Measurements from ENCODE around the gene CPSF7.
"Not testable (repeated sequence)": the region's sequence is repeated elsewhere in the genome, so short reads cannot be mapped to it uniquely, and the experiment has no call there.

CPSF7 gene

DNA sequence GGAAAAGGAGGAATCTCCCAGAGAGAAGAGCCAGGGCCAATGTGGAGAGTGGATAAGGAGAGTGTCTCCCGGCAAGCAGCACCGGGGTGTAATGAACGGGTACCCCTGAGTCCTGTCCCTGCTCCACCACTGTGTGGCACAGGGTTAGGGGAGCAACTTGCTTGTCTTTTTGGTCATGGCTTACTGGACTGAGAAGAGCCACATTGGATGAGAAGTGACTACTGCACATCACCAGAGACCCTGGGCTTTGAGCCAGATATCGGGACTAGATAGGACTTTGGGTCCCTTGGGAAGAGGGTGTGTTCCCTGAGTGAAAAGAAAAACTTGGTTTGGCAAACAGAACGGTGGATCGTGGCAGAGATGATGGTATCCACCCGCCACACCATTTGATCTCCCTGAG, 24.7 kb upstream of the CPSF7 start:
- Histone ChIP-seq H3K9ac (ENCODE audit: low read depth, low read length) (no peak overlapping the region), H3K4me1 (ENCODE audit: insufficient read depth, low read length) (no peaks in the 10 kb centered on the region), H3K36me3 (ENCODE audit: insufficient read depth, low read length) (peaks cover 3% of the 10 kb centered on the region; the same call in 1 of the 2 replicates), H3K9me3 (ENCODE audit: control insufficient read depth, insufficient read depth, low read length) (no peaks in the 10 kb centered on the region)

DNA sequence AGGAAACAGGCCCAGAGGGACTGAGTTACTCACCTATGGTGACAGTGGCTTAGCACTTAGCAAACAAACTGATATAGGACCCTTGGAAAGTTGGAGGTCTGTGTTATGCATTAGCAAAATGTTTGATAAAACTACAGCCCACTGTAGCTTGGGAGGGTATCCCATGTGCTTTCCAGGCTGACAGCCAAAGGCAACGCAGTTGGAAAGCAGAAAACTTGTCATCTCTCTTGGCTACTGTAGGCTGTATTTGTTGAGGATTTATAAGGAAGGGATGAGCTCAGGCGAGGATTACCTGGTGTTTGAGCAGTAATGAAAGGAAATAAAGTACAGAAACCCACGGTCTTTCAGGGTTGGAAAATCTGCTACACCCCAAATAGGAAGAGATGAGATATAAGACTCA, 23.9 kb upstream of the CPSF7 start:
- Histone ChIP-seq H3K36me3 (ENCODE audit: insufficient read depth, low read length) (peaks cover 5% of the 10 kb centered on the region; the same call in 1 of the 2 replicates), H3K9me3 (ENCODE audit: control insufficient read depth, insufficient read depth, low read length) (no peaks in the 10 kb centered on the region), H3K9ac (ENCODE audit: low read depth, low read length) (no peak overlapping the region), H3K4me1 (ENCODE audit: insufficient read depth, low read length) (no peaks in the 10 kb centered on the region)

DNA sequence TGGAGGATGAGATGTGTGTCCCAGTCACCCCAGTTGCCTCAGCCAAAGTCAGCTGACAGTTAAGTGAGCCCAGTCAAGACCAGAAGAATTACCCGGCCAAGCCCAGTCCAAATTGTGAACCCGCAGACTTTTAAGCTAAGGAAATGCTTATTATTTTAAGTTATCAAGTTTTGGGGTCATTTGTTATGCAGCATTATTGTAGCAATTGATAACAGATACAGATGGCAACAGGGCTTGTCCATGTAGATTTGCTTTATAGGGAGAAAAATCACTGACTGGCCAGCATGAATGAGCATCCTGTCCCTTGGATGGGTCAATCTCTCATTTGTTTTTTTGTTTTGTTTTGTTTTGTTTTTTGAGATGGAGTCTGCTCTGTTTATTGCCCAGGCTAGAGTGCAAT, 23.1 kb upstream of the CPSF7 start:
- H3K4me1 ChIP-seq (ENCODE audit: insufficient read depth, low read length): no peaks in the 10 kb centered on the region
- no peaks in the 10 kb centered on the region for H3K9me3 ChIP-seq (ENCODE audit: control insufficient read depth, insufficient read depth, low read length)
- peaks cover 12% of the 10 kb centered on the region; the same call in 1 of the 2 replicates for H3K36me3 ChIP-seq (ENCODE audit: insufficient read depth, low read length)
- no peak overlapping the region for H3K9ac ChIP-seq (ENCODE audit: low read depth, low read length)

DNA sequence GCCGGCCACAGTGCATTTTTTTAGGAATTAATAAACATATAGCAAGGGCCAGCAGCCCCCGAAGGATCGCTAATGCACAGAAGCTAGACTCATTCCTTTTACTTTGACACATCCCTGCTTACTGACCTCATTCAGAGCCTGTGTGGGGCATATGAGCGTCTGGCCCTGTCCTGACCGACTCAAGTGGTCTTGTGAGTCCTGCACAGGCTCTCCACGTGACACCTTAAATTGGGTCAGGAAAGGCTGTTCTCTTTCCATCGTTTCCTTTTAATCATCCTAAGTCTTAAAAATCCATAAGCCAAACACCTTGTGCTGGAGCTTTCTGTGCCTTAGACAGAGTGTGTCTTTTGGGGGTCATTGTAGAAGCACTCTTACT, 18.8 kb upstream of the CPSF7 start:
- no peak overlapping the region for H3K9ac ChIP-seq (ENCODE audit: low read depth, low read length)
- H3K36me3 ChIP-seq (ENCODE audit: insufficient read depth, low read length): peaks cover 23% of the 10 kb centered on the region; the same call in 1 of the 2 replicates
- H3K9me3 ChIP-seq (ENCODE audit: control insufficient read depth, insufficient read depth, low read length): no peaks in the 10 kb centered on the region
- peaks cover 4% of the 10 kb centered on the region; the same call in 1 of the 2 replicates for H3K4me1 ChIP-seq (ENCODE audit: insufficient read depth, low read length)

DNA sequence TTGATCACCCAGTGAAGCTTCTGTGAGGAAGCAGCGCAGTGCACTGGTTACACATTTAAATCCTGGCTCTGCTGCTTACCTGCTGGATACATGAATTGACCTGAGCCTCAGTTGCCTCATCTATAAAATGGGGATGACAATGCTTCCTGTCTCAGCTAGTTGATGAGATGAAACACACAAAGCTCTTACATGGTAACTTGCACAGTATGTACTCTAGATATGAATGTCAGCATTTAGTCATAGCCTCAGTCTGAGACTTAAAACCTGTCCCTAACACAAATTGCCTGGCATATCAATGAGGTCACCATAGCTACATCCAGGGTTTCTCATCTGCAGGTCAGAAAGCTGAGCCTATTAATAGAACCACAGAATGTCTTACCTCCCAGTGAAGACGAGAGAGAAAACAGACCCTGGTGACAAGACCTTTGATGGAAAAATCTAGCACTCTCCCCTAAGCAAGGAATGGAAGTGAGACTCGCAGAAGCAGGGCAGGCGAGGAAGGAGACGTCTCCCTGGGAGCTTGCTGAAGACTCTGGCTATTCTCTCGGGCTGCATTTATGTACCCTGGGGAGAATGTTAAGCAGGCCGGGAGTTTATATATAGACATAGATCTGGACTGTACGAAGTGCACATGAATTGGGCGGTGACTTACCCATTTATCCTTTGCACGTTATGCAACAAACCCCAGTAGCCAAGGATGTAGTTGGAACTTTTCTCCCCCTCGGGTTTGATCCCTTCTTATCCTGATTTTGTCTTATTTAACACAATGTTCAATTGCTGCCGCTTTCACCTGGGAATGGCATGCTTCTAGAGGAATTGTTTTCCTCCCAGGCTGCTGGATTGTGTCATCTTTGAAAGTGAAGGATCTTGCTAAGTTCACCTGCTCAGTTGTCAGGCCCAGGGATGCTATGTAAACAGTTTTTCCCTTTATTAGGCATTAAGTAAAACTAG, 18.1 kb upstream of the CPSF7 start:
- Histone ChIP-seq H3K9ac (ENCODE audit: low read depth, low read length) (no peak overlapping the region), H3K4me1 (ENCODE audit: insufficient read depth, low read length) (peaks cover 4% of the 10 kb centered on the region; the same call in 1 of the 2 replicates), H3K36me3 (ENCODE audit: insufficient read depth, low read length) (peaks cover 23% of the 10 kb centered on the region; the same call in 1 of the 2 replicates), H3K9me3 (ENCODE audit: control insufficient read depth, insufficient read depth, low read length) (no peaks in the 10 kb centered on the region)

DNA sequence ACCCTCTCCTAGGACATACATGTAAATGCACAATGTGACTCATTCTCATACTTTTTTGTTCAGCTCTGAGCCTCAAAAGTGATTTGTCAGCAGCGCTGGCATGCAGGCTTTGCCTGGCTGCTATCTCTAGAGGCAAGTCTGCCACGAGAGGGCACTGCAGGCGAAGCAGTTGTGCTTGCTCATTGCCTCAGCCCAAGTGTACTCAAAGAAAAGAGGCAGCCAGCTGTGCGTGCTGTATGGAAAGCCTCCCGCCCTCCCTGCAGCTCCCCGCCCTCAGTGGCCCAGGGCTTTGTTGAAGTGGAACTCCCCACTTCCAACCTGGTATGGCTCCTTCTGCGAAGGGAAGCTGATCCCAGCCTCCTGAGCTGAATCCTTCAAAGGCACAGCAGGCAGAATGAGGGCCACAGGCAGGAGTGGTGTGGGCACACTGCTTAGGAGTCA, 16.5 kb upstream of the CPSF7 start:
- H3K9ac ChIP-seq (ENCODE audit: low read depth, low read length): no peak overlapping the region
- peaks cover 23% of the 10 kb centered on the region; the same call in 1 of the 2 replicates for H3K36me3 ChIP-seq (ENCODE audit: insufficient read depth, low read length)
- H3K4me1 ChIP-seq (ENCODE audit: insufficient read depth, low read length): peaks cover 4% of the 10 kb centered on the region; the same call in 1 of the 2 replicates
- no peaks in the 10 kb centered on the region for H3K9me3 ChIP-seq (ENCODE audit: control insufficient read depth, insufficient read depth, low read length)

DNA sequence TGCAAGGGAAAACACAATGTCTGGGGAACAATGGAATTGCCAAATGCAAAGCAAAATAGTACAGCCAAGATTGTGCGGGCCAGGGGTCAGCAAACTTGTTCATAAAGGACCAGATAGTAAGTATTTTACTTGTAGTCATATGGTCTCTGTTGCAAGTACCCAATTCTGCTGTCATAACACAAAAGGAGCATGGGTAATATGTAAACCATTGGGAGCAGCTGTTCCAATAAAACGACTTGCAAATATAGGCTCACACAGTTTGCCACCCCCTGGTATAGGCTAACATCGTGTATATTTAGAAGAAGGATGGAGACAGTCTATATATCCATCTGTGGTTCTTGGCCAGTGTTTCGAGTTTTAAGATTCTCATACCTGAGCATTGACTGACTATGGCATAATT, 15.7 kb upstream of the CPSF7 start:
- no peaks in the 10 kb centered on the region for H3K9me3 ChIP-seq (ENCODE audit: control insufficient read depth, insufficient read depth, low read length)
- peaks cover 4% of the 10 kb centered on the region; the same call in 1 of the 2 replicates for H3K4me1 ChIP-seq (ENCODE audit: insufficient read depth, low read length)
- H3K36me3 ChIP-seq (ENCODE audit: insufficient read depth, low read length): peaks cover 23% of the 10 kb centered on the region; the same call in 1 of the 2 replicates
- H3K9ac ChIP-seq (ENCODE audit: low read depth, low read length): no peak overlapping the region

DNA sequence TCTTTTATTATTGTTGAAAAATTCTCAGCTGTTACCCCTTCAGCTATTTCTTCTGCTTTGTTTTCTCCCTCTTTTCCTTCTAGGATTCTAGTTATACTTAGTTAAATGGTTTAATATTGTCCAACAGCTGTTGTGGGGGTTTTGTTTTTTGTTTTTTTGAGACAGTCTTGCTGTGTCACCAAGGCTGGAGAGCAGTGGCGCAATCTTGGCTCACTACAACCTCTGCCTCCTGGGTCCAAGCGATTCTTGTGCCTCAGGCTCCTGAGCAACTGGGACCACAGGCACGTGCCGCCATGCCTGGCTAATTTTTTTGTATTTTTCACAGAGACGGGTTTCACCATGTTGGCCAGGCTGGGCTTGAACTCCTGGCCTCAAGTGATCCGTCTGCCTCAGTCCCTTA, 12.8 kb upstream of the CPSF7 start:
- peaks cover 29% of the 10 kb centered on the region for H3K36me3 ChIP-seq (ENCODE audit: insufficient read depth, low read length)

DNA sequence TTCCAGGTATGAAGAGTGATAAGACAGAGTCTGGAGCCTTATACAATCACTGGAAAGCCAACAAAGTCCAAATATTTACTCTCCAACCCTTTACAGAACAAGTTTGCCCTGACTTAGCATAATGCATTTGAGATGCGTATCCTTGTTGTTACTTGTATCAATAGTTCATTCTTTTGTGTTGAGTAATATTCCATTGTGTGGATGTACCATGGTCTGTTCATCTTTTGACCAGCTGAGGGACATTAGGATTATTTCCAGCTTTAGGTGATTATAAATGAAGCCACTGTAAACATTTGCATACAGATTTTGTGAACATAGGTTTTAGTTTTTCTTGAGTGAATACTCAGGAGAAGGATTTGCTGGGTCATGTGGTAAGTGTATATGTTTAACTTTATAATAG, 9.8 kb upstream of the CPSF7 start:
- no peaks in the 10 kb centered on the region for H3K9me3 ChIP-seq (ENCODE audit: control insufficient read depth, insufficient read depth, low read length)
- H3K36me3 ChIP-seq (ENCODE audit: insufficient read depth, low read length): peaks cover 29% of the 10 kb centered on the region
- H3K4me1 ChIP-seq (ENCODE audit: insufficient read depth, low read length): no peaks in the 10 kb centered on the region
- H3K9ac ChIP-seq (ENCODE audit: low read depth, low read length): no peak overlapping the region

More for the DNA sequence above, 12.8 kb upstream of the CPSF7 start:
- Histone ChIP-seq H3K9ac (ENCODE audit: low read depth, low read length) (no peak overlapping the region), H3K9me3 (ENCODE audit: control insufficient read depth, insufficient read depth, low read length) (no peaks in the 10 kb centered on the region), H3K4me1 (ENCODE audit: insufficient read depth, low read length) (peaks cover 4% of the 10 kb centered on the region; the same call in 1 of the 2 replicates)

DNA sequence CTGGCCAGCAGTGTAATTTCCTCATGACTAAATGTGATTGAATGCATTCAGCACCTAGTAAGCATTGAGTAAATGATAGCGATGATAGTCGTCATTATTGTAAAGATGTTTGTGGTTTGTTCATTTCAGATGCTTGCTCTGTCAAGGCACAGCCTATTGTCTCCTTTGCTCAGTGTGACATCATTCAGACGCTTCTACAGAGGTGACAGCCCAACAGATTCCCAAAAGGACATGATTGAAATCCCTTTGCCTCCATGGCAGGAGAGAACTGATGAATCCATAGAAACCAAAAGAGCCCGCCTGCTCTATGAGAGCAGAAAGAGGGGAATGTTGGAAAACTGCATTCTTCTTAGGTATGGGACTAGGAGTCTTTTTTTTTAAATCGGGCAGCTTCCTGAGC, 7.7 kb upstream of the CPSF7 start:
- no peaks in the 10 kb centered on the region for H3K9me3 ChIP-seq (ENCODE audit: control insufficient read depth, insufficient read depth, low read length)
- H3K36me3 ChIP-seq (ENCODE audit: insufficient read depth, low read length): peaks cover 29% of the 10 kb centered on the region
- no peak overlapping the region for H3K9ac ChIP-seq (ENCODE audit: low read depth, low read length)
- H3K4me1 ChIP-seq (ENCODE audit: insufficient read depth, low read length): no peaks in the 10 kb centered on the region

DNA sequence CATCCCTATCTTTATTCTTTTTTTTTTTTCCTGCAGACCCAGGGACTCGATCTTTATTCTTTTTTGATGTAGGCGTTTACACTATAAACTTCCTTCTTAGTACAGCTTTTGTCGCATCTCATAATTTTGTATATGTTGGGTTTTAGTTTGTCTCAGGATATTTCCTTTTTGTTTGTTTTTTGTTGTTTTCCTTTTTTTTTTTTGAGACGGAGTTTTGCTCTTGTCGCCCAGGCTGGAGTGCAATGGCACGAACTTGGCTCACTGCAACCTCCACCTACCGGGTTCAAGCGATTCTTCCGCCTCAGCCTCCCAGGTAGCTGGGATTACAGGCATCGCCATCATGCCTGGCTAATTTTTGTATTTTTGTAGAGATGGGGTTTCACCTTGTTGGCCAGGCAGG, 1.1 kb upstream of the CPSF7 start:
- peaks cover 20% of the 10 kb centered on the region for H3K36me3 ChIP-seq (ENCODE audit: insufficient read depth, low read length)
- H3K4me1 ChIP-seq (ENCODE audit: insufficient read depth, low read length); H3K9me3 ChIP-seq (ENCODE audit: control insufficient read depth, insufficient read depth, low read length): not testable (repeated sequence)
- peak overlapping the region; percentile 86 for H3K9ac ChIP-seq (ENCODE audit: low read depth, low read length)

DNA sequence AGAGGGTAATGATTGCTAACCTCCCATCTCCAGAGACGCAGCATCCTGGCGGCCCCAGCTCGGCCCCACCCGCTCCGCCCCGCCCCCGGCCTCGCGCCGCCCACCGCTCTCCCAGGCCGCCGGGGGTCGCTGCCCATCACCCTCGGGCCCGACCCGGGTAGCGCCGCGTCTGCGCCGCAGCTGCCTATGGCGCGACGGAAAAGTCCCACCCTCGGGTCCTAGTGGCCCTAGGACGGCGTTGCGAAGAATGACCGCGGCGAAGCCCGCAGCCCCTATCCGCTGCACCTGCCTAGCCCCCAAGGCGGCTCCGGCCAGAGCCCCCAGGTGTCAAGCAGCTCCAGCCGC, 457 bp downstream of the CPSF7 start:
- Histone ChIP-seq H3K36me3 (ENCODE audit: insufficient read depth, low read length) (peaks cover 24% of the 10 kb centered on the region), H3K9me3 (ENCODE audit: control insufficient read depth, insufficient read depth, low read length) (no peaks in the 10 kb centered on the region), H3K9ac (ENCODE audit: low read depth, low read length) (peak overlapping the region; percentile 86), H3K4me1 (ENCODE audit: insufficient read depth, low read length) (no peaks in the 10 kb centered on the region)

DNA sequence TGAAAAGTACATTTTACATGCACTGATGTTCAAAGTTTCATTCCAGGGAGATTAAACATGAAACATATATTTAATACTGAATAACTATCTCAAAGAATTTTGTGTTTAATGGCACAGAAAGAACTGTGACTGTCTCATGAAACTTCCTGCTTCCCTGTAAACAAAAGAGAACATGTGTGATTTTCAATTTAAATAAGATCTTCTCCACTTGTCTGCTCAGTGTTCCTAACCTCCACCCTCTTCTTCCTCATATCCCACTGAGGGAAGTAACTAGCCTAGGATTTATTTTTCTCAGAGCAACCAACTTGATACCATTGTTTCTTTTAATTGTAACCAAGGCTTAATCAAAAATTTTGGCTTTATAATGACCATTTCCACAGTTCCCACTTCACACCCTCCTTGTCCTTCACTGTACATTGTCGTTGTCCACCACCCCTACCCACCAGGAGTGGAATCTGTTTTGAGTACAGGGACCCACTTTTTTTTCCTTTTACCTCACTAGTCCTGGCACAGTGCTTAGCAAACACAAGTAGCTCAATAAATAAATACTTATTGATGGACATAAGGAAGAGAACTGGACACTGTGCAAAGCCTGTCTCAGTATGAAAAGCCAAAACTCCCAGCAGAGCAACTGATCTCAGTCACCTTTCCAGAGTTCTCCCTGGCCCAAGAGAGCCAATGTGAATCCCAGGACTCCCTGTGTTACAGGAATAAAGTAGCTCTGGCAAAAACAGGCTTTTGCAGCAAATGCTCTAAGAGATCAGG, 4.2 kb downstream of the CPSF7 start:
- no peaks in the 10 kb centered on the region for H3K9me3 ChIP-seq (ENCODE audit: control insufficient read depth, insufficient read depth, low read length)
- no peaks in the 10 kb centered on the region for H3K4me1 ChIP-seq (ENCODE audit: insufficient read depth, low read length)
- H3K36me3 ChIP-seq (ENCODE audit: insufficient read depth, low read length): peaks cover 36% of the 10 kb centered on the region
- no peak overlapping the region for H3K9ac ChIP-seq (ENCODE audit: low read depth, low read length)

DNA sequence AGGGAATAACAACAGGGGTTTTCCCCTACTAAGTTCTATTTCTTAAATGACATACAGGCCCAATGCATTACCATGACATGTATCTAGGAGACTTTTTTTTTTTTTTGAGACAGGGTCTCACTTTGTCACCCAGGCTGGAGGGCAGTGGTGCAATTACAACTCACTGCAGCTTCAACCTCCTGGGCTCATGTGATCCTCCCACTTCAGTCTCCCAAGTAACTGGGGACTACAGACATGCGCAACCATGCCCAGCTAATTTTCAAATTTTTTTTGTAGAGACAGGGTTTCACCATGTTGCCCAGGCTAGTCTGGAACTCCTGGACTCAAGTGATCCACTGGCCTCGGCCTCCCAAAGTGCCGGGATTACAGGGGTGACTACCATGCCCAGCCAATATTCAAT, 7.5 kb downstream of the CPSF7 start:
- H3K9me3 ChIP-seq (ENCODE audit: control insufficient read depth, insufficient read depth, low read length): no peaks in the 10 kb centered on the region
- no peaks in the 10 kb centered on the region for H3K4me1 ChIP-seq (ENCODE audit: insufficient read depth, low read length)
- H3K9ac ChIP-seq (ENCODE audit: low read depth, low read length): no peak overlapping the region
- H3K36me3 ChIP-seq (ENCODE audit: insufficient read depth, low read length): peaks cover 49% of the 10 kb centered on the region

Measured in ES-I3 (cell line).